K562 (cell line): Measurements from ENCODE around the gene TP63. TPM values are rescaled to one million over a fixed set of nuclear protein-coding genes. Genes with fewer than 3 reads are reported as not detected.

ENCODE experiments used
- ATAC-seq: fragments of 200-7000 bp; cut with Tn5 transposase; 3 replicates; pipeline ENCODE4 v1.9.1; 2020; ENCODE audit warnings: moderate library complexity
- BruUV-seq: library from RNA; stranded (reverse); fragments of 400-500 nt; replicated peaks from 2 replicates; lab custom pipeline; 2021; lab: Mats Ljungman, UMichigan
- CTCF ChIA-PET: fragments of 300-600 bp; formaldehyde crosslinking; extraction: SDS; loops from one replicate; lab custom pipeline; 2021; ENCODE audit warnings: low intra/inter-chr PET ratio; lab: Yijun Ruan, JAX
- POLR2A ChIA-PET: fragments of 300-600, 350-650 bp; sonication (Branson Sonifier 250); formaldehyde crosslinking; extraction: SDS; loops from one replicate; lab custom pipeline; 2021; ENCODE audit warnings: antibody characterized with exemption, inconsistent platforms; lab: Yijun Ruan, JAX
- DNase-seq, 4 experiments: peaks; one replicate each; pipeline versions ENCODE4 v3.0.0 to v3.0.0-alpha.2; 2011 to 2018; ENCODE audit warnings: low spot score in 3 of 4, mixed read lengths in 3 of 4; ENCODE audit errors: extremely low read depth in 1 of 4
- FAIRE-seq: peaks from 2 replicates; lab custom pipeline; 2011; peaks lifted over from hg19 to GRCh38; lab: Jason Lieb, UNC
- H2AFZ ChIP-seq: 2 replicates; pipeline ENCODE4 v1.6.0; 2011; ENCODE audit warnings: low read depth, low read length, control low read depth, inconsistent platforms
- H3K27ac ChIP-seq: fragments of 200-600 bp; 3 replicates; pipeline ENCODE4 v1.8.0; 2011; ENCODE audit warnings: low read depth, mild to moderate bottlenecking, control low read depth, inconsistent platforms, low read length, moderate library complexity, mixed read lengths; ENCODE audit errors: extremely low read depth
- H3K27me3 ChIP-seq, 2 experiments: fragments of 300-600 bp in 1 of 2; 2 replicates in 1 of 2; 3 replicates in 1 of 2; pipeline versions ENCODE4 v1.6.0 to v1.8.0; 2011; ENCODE audit warnings: inconsistent platforms in 2 of 2, low read length in 2 of 2, mild to moderate bottlenecking in 1 of 2, mixed read lengths in 1 of 2, moderate library complexity in 1 of 2; ENCODE audit not compliant: control insufficient read depth in 2 of 2, insufficient read depth in 2 of 2
- H3K36me3 ChIP-seq: fragments of 300-600 bp; 3 replicates; pipeline ENCODE4 v1.8.0; 2011; ENCODE audit warnings: mild to moderate bottlenecking, low read length, inconsistent platforms; ENCODE audit not compliant: control insufficient read depth, insufficient read depth
- H3K4me1 ChIP-seq, 2 experiments: fragments of 200-600 bp in 1 of 2; replicated peaks in 1 of 2; 2 replicates in 1 of 2; 3 replicates in 1 of 2; pipeline versions ENCODE4 v1.5.1 to v1.8.0; 2011; ENCODE audit warnings: inconsistent platforms in 2 of 2, low read length in 2 of 2, mild to moderate bottlenecking in 1 of 2, mixed read lengths in 1 of 2, moderate library complexity in 1 of 2; ENCODE audit not compliant: control insufficient read depth in 2 of 2, insufficient read depth in 2 of 2
- H3K4me2 ChIP-seq: 2 replicates; pipeline ENCODE4 v1.6.1; 2011; ENCODE audit warnings: low read length, control low read depth, inconsistent platforms, mixed read lengths; ENCODE audit not compliant: insufficient read depth
- H3K4me3 ChIP-seq: fragments of 200-600 bp; sonication (generic), shearing (Covaris generic); 2 replicates; pipeline ENCODE4 v1.5.1; 2016; ENCODE audit warnings: control low read depth, inconsistent platforms
- H3K79me2 ChIP-seq: fragments of 200-600 bp; 3 replicates; pipeline ENCODE4 v1.8.0; 2011; ENCODE audit warnings: low read length, inconsistent platforms; ENCODE audit not compliant: control insufficient read depth, insufficient read depth
- H3K9ac ChIP-seq, 2 experiments: 2 replicates each; pipeline versions ENCODE4 v1.6.0 to v1.6.1; 2011; ENCODE audit warnings: low read depth in 2 of 2, low read length in 2 of 2, control low read depth in 1 of 2, inconsistent platforms in 1 of 2, mild to moderate bottlenecking in 1 of 2, mixed read lengths in 1 of 2; ENCODE audit not compliant: insufficient read depth in 1 of 2
- H3K9me1 ChIP-seq: one replicate; pipeline ENCODE4 v1.6.0; 2011; ENCODE audit warnings: inconsistent platforms, mild to moderate bottlenecking, low read length, moderate library complexity; ENCODE audit not compliant: control insufficient read depth, insufficient read depth
- H3K9me3 ChIP-seq: replicated peaks from 2 replicates; pipeline ENCODE4 v1.5.1; 2011; ENCODE audit warnings: low read depth, low read length, inconsistent platforms; ENCODE audit not compliant: control insufficient read depth, insufficient read depth
- H4K20me1 ChIP-seq: replicated peaks from 2 replicates; pipeline ENCODE4 v1.6.1; 2011; ENCODE audit warnings: low read length, inconsistent platforms, mixed read lengths; ENCODE audit not compliant: control insufficient read depth, insufficient read depth
- CBX3 ChIP-seq, 2 experiments: IDR thresholded peaks; 1 replicate in 1 of 2; 2 replicates in 1 of 2; pipeline ENCODE4 v1.6.1; 2012; ENCODE audit warnings: inconsistent platforms in 2 of 2, low read length in 2 of 2, borderline replicate concordance in 1 of 2, control low read depth in 1 of 2
- CBX5 ChIP-seq: IDR thresholded peaks from 2 replicates; pipeline ENCODE4 v1.6.1; 2014; ENCODE audit warnings: low read depth, borderline replicate concordance
- DMBX1 ChIP-seq: fragments of 250-450 bp; sonication (Bioruptor Pico); IDR thresholded peaks from 2 replicates; pipeline ENCODE4 v1.8.0; 2022; ENCODE audit warnings: inconsistent platforms, mild to moderate bottlenecking, moderate library complexity, borderline replicate concordance
- HDAC2 ChIP-seq: fragments of 450-650 bp; IDR thresholded peaks from 2 replicates; pipeline ENCODE4 v1.6.1; 2016; ENCODE audit warnings: mild to moderate bottlenecking
- NFXL1 ChIP-seq: fragments of 450-650 bp; formaldehyde crosslinking; IDR thresholded peaks from 2 replicates; pipeline ENCODE4 v1.4.0; 2021; ENCODE audit warnings: mild to moderate bottlenecking
- SMARCB1 ChIP-seq: IDR thresholded peaks from 2 replicates; pipeline ENCODE4 v1.6.1; 2011; ENCODE audit warnings: improper control_type of control experiment, low read depth; ENCODE audit not compliant: insufficient read length
- TRIM28 ChIP-seq: fragments of 450-650 bp; IDR thresholded peaks from 2 replicates; pipeline ENCODE4 v1.6.1; 2017
- ZBTB8A ChIP-seq: fragments of 450-650 bp; IDR thresholded peaks from 2 replicates; pipeline ENCODE4 v1.6.1; 2018; ENCODE audit warnings: mild to moderate bottlenecking, moderate library complexity; ENCODE audit not compliant: partially characterized antibody
- ZNF77 ChIP-seq: fragments of 250-450 bp; sonication (Bioruptor Pico); IDR thresholded peaks from 2 replicates; pipeline ENCODE4 v1.5.0; 2020
- WGBS: fragments of 100-300 bp; shearing (Covaris generic); methylation state at CpG from one replicate; pipeline ENCODE4 v1.1.6; 2016; ENCODE audit warnings: low coverage, mixed read lengths; ENCODE audit not compliant: insufficient coverage; ENCODE audit errors: missing lambda C conversion rate; 5-methylcytosine and 5-hydroxymethylcytosine counted together
- in situ Hi-C: fragments of 300-500 bp; cut with MboI; formaldehyde crosslinking; loops from 4 replicates; pipeline ENCODE4 v1.15.0; 2018; ENCODE audit warnings: inconsistent platforms, mixed read lengths
- intact Hi-C: fragments of 100-400 bp; cut with micrococcal nuclease; formaldehyde crosslinking; loops from 2 replicates; pipeline ENCODE4 v1.14.2; 2022
- polyA plus RNA-seq, 8 experiments: library from polyadenylated mRNA; depleted of rRNA in 4 of 8; stranded (reverse) in 5 of 8; unstranded in 3 of 8; fragments of >200 nt; fragmentation: Nextera tagmentation in 2 of 8; fragmentation: Illumina TruSeq in 1 of 8; extraction: Ambion mirVana in 2 of 8; extraction: Trizol in 1 of 8; gene quantifications; 2 replicates each; pipeline versions ENCODE4 v1.2.1 to v1.2.3, GENCODE V29; 2011 to 2014; ENCODE audit warnings: inconsistent platforms in 1 of 8, missing spikeins in 1 of 8
- total RNA-seq, 7 experiments: library from RNA; depleted of rRNA in 6 of 7; stranded (reverse); fragments of >200 nt in 6 of 7; fragmentation: Illumina TruSeq in 2 of 7; extraction: Trizol in 2 of 7; gene quantifications; 2 replicates each; pipeline versions ENCODE4 v1.2.1 to v1.2.3, GENCODE V29; 2011 to 2021; ENCODE audit warnings: low replicate concordance in 1 of 7
- TF ChIP-seq, protein P1 (sequence below): sonication (generic); formaldehyde crosslinking; IDR thresholded peaks from 2 replicates; pipeline ENCODE4 v1.8.0; 2022; ENCODE audit warnings: mild to moderate bottlenecking, missing genetic modification reagents
- TF ChIP-seq, protein P2 (sequence below): sonication (generic); formaldehyde crosslinking; IDR thresholded peaks from 2 replicates; pipeline ENCODE4 v1.9.0; 2022; ENCODE audit warnings: mild to moderate bottlenecking, missing genetic modification reagents
- TF ChIP-seq, protein P3 (sequence below): sonication (generic); formaldehyde crosslinking; IDR thresholded peaks from 2 replicates; pipeline ENCODE4 v1.8.1; 2023; ENCODE audit warnings: mild to moderate bottlenecking, missing genetic modification reagents

Gene TP63
- total and polyA plus RNA-seq, 9 of the 15 experiments (the other 6 are each of a cell fraction or from before 2014, with no cell fraction given) = 0.32 to 1.4 (median 0.50) TPM

DNA sequence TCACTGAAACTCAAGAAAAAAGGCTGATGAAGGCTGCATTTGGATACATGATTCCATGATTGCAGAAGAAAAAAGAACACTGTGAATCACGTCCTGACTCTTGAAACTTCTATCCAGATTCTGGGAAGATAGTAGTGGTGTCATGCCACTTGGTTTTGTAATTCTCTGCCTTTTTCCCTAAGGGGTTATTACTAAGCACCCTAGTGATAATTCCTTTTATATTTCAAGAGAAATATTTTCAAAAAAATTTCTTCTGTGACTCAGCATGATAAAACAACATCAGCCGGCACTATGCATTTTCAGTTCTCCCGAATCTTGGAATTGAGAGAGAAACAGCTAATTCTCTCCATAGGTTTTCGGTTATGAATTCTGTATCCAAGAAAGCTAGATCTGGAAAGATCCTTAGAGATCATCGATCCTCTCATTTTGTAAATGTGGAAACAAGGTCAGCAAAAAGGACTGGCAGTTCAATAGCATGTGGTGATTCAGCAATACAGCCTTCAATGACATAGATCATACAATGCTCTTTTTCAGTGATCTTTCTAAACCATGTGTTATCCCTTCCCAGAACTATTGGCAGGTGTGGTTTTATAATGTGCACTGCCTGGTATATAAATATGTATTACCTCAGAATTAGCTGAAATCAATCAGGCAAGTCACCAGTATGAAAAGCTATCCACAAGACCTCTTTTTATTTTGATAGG, 42.6 kb upstream of the TP63 start:
- Histone ChIP-seq H3K9me3 (no peaks in the 10 kb centered on the region; the same call in 1 of the 2 replicates), H3K4me1 (no peaks in the 10 kb centered on the region), H3K36me3 (no peaks in the 10 kb centered on the region), H3K9me1 (no peaks in the 10 kb centered on the region), H3K27me3 (no peaks in the 10 kb centered on the region), H4K20me1 (no peaks in the 10 kb centered on the region), H3K27ac (no peak overlapping the region), H3K79me2 (no peaks in the 10 kb centered on the region), H3K4me3 (no peak overlapping the region), H2AFZ (no peak overlapping the region), H3K4me2 (no peak overlapping the region), H3K9ac (no peak overlapping the region)
- ATAC-seq = no peak
- TF ChIP-seq, protein P1, sequence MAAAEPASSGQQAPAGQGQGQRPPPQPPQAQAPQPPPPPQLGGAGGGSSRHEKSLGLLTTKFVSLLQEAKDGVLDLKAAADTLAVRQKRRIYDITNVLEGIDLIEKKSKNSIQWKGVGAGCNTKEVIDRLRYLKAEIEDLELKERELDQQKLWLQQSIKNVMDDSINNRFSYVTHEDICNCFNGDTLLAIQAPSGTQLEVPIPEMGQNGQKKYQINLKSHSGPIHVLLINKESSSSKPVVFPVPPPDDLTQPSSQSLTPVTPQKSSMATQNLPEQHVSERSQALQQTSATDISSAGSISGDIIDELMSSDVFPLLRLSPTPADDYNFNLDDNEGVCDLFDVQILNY (CRISPR knock-in tag) = no peak
- TF ChIP-seq ZNF77 (CRISPR knock-in tag) = no peak
- in situ Hi-C loops (no loop called here), intact Hi-C loops (no loop called here)
- FAIRE-seq = no peak
- DNase-seq = no peak
- CTCF ChIA-PET = no interaction called here
- BruUV-seq = no TSS peak
- POLR2A ChIA-PET = no interaction called here
- WGBS = 0% methylated on average over 5 of the region's 5 CpGs

DNA sequence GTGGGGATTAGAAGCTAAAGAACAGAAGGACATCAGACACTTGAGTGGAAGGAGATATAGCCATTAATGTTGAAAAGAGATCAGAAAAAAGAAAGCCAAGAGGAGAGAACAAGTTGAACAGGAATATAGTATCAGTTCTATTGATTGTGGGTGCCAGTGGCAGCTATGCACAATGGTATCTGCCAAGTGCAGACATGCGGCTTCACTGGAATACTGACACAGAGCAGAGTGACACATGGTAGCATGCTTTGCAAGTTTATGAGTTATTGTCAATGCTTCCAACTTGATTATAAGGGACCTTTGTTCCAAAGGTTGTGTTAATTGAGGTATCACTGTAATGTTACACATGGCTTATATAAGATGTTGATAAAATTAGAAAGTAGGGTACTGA, 42.0 kb upstream of the TP63 start:
- Histone ChIP-seq H2AFZ (no peak overlapping the region), H4K20me1 (no peaks in the 10 kb centered on the region), H3K27ac (no peak overlapping the region), H3K4me1 (no peaks in the 10 kb centered on the region), H3K9me1 (no peaks in the 10 kb centered on the region), H3K4me3 (no peak overlapping the region), H3K9me3 (no peaks in the 10 kb centered on the region; the same call in 1 of the 2 replicates), H3K36me3 (no peaks in the 10 kb centered on the region), H3K27me3 (no peaks in the 10 kb centered on the region), H3K79me2 (no peaks in the 10 kb centered on the region), H3K4me2 (no peak overlapping the region)
- WGBS = 0% methylated on average over 1 of the region's 1 CpG
- intact Hi-C loops (no loop called here), in situ Hi-C loops (no loop called here)
- ATAC-seq = no peak
- no peak for FAIRE-seq
- BruUV-seq = no TSS peak
- ChIA-PET POLR2A (no interaction called here), CTCF (no interaction called here)
- DNase-seq = no peak
- TF ChIP-seq NFXL1 (no peak), DMBX1 (CRISPR knock-in tag) (no peak), ZBTB8A (no peak), CBX5 (no peak), HDAC2 (no peak), SMARCB1 (no peak), TRIM28 (no peak), CBX3 (IDR thresholded peaks at IDR 0.05; ENCODE audit: borderline replicate concordance in 1 of 2, low read length in 2 of 2) (no peak)
- TF ChIP-seq, protein P2, sequence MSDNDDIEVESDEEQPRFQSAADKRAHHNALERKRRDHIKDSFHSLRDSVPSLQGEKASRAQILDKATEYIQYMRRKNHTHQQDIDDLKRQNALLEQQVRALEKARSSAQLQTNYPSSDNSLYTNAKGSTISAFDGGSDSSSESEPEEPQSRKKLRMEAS (CRISPR knock-in tag) = no peak
- TF ChIP-seq, protein P3, sequence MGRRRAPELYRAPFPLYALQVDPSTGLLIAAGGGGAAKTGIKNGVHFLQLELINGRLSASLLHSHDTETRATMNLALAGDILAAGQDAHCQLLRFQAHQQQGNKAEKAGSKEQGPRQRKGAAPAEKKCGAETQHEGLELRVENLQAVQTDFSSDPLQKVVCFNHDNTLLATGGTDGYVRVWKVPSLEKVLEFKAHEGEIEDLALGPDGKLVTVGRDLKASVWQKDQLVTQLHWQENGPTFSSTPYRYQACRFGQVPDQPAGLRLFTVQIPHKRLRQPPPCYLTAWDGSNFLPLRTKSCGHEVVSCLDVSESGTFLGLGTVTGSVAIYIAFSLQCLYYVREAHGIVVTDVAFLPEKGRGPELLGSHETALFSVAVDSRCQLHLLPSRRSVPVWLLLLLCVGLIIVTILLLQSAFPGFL (CRISPR knock-in tag) = no peak
- TF ChIP-seq, all 486 proteins: peak for 0
- no peak overlapping the region for H3K9ac ChIP-seq
